ENCODE data around the gene LMO7.
"Not testable (repeated sequence)": the region's sequence is repeated elsewhere in the genome, so short reads cannot be mapped to it uniquely, and the experiment has no call there.

The LMO7 gene

DNA sequence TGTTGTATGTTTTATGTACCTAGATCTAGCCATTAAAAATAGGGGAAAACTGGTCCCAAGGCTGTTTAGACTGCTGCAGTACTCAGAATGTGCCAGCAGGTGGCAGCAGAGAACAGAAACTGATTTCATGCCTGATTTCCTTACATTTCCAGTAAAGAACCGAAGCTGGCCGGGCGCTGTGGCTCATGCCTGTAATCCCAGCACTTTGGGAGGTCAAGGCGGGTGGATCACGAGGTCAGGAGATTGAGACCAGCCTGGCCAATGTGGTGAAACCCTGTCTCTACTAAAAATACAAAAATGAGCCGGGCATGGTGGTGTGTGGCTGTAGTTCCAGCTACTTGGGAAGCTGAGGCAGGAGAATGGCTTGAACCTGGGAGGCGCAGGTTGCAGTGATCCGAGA is 59.8 kb downstream of the LMO7 start:
- H3K4me1 ChIP-seq (ENCODE audit: control insufficient read depth, insufficient read depth, low read length); H3K9ac ChIP-seq (ENCODE audit: low read depth, low read length); H3K4me3 ChIP-seq (ENCODE audit: low read depth, low read length); H3K36me3 ChIP-seq (ENCODE audit: control insufficient read depth, insufficient read depth, low read length); H3K27ac ChIP-seq (ENCODE audit: low read depth, low read length); H3K27me3 ChIP-seq (ENCODE audit: control insufficient read depth, insufficient read depth, low read length): not testable (repeated sequence)
- H3K9me3 ChIP-seq (ENCODE audit: control insufficient read depth, insufficient read depth, low read length): peaks cover 19% of the 10 kb centered on the region

DNA sequence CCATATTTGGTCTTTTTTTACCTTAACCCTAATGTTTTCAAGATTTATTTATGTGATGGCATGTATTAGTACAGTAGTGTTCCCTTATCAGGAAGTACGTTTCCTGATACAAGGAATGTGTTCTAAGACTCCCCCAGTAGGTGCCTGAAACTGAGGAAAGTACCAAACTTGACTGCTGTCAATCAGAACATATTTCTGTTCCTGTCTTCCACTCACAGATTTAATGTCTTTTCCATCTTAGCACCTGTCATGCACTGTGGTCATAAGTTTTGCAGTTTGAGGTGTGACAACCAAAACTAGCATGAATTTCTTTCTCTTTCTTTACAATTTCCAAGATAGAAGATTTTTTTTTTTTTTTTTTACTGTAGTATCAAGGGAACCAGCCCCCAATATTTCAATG is 62.9 kb downstream of the LMO7 start:
- Histone ChIP-seq H3K36me3 (ENCODE audit: control insufficient read depth, insufficient read depth, low read length) (0 out of 2 replicates have a peak, but pooled peaks cover 2% of the 10 kb centered on the region), H3K4me1 (ENCODE audit: control insufficient read depth, insufficient read depth, low read length) (no peaks in the 10 kb centered on the region; the same call in 1 of the 2 replicates), H3K27me3 (ENCODE audit: control insufficient read depth, insufficient read depth, low read length) (no peaks in the 10 kb centered on the region), H3K9me3 (ENCODE audit: control insufficient read depth, insufficient read depth, low read length) (peaks cover 23% of the 10 kb centered on the region), H3K4me3 (ENCODE audit: low read depth, low read length) (no peak overlapping the region), H3K27ac (ENCODE audit: low read depth, low read length) (no peak overlapping the region), H3K9ac (ENCODE audit: low read depth, low read length) (no peak overlapping the region)

DNA sequence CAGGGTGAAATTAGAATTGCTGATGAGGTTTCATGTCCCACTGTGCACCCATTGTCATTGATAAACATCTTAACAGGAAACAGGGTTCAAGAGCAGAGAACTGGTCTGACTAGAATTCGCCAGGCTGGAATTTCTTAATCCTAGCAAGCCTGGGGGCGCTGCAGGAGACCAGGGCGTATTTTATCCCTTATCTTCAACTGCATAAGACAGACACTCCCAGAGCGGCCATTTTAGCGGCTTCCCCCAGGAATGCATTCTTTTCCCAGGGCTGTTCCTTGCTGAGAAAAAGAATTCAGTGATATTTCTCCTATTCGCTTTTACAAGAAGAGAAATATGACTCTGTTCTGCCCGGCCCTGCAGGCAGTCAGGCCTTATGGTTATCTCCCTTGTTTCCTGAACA is 63.6 kb downstream of the LMO7 start:
- not testable (repeated sequence) for H3K27me3 ChIP-seq (ENCODE audit: control insufficient read depth, insufficient read depth, low read length); H3K27ac ChIP-seq (ENCODE audit: low read depth, low read length); H3K9ac ChIP-seq (ENCODE audit: low read depth, low read length); H3K36me3 ChIP-seq (ENCODE audit: control insufficient read depth, insufficient read depth, low read length); H3K4me1 ChIP-seq (ENCODE audit: control insufficient read depth, insufficient read depth, low read length); H3K4me3 ChIP-seq (ENCODE audit: low read depth, low read length)
- H3K9me3 ChIP-seq (ENCODE audit: control insufficient read depth, insufficient read depth, low read length): peaks cover 23% of the 10 kb centered on the region

DNA sequence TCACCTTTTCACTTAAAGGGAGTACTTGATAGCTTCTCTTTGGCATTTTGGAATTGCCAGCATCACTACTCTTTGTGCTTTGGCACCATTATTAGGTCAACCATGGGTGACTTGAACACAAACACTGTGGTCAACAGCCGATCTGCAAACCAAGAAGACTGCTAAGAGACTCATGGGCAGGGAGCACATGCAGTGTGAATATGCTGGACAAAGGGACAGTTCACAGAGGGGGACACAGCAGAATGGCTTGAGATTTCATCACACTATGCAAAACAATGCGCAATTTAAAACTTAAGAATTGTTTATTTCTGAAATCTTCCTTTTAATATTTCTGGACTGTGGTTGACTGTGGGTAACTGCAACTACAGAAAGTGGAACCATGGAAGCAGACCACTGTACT is 64.4 kb downstream of the LMO7 start:
- Histone ChIP-seq H3K27me3 (ENCODE audit: control insufficient read depth, insufficient read depth, low read length) (no peaks in the 10 kb centered on the region), H3K36me3 (ENCODE audit: control insufficient read depth, insufficient read depth, low read length) (0 out of 2 replicates have a peak, but pooled peaks cover 2% of the 10 kb centered on the region), H3K4me1 (ENCODE audit: control insufficient read depth, insufficient read depth, low read length) (peaks cover 7% of the 10 kb centered on the region; the same call in 1 of the 2 replicates)

DNA sequence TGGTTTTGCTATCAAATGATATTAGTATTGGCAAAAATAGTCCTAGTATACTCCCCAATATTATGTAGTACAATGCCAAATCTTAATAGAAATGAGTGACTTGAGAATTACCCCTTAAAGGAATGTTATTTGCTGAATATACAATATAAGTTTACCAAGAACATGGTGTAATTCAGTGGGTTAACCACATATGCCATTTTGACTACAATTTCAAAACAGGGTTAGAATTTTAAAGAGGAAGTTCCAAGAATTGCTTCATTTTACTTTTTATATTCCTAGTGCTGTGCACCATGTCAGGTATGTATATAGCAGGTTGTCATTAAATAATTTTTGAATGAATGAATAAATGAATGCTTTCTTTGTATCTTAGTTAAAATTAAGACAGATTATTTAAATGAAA is 66.3 kb downstream of the LMO7 start:
- no peak overlapping the region for H3K27ac ChIP-seq (ENCODE audit: low read depth, low read length)
- no peak overlapping the region for H3K9ac ChIP-seq (ENCODE audit: low read depth, low read length)
- no peaks in the 10 kb centered on the region for H3K27me3 ChIP-seq (ENCODE audit: control insufficient read depth, insufficient read depth, low read length)
- H3K4me3 ChIP-seq (ENCODE audit: low read depth, low read length): no peak overlapping the region
- peaks cover 23% of the 10 kb centered on the region for H3K9me3 ChIP-seq (ENCODE audit: control insufficient read depth, insufficient read depth, low read length)
- 0 out of 2 replicates have a peak, but pooled peaks cover 2% of the 10 kb centered on the region for H3K36me3 ChIP-seq (ENCODE audit: control insufficient read depth, insufficient read depth, low read length)
- peaks cover 7% of the 10 kb centered on the region; the same call in 1 of the 2 replicates for H3K4me1 ChIP-seq (ENCODE audit: control insufficient read depth, insufficient read depth, low read length)

More for the DNA sequence above, 64.4 kb downstream of the LMO7 start:
- H3K27ac ChIP-seq (ENCODE audit: low read depth, low read length): no peak overlapping the region
- H3K9ac ChIP-seq (ENCODE audit: low read depth, low read length): no peak overlapping the region
- H3K9me3 ChIP-seq (ENCODE audit: control insufficient read depth, insufficient read depth, low read length): peaks cover 23% of the 10 kb centered on the region
- no peak overlapping the region for H3K4me3 ChIP-seq (ENCODE audit: low read depth, low read length)

DNA sequence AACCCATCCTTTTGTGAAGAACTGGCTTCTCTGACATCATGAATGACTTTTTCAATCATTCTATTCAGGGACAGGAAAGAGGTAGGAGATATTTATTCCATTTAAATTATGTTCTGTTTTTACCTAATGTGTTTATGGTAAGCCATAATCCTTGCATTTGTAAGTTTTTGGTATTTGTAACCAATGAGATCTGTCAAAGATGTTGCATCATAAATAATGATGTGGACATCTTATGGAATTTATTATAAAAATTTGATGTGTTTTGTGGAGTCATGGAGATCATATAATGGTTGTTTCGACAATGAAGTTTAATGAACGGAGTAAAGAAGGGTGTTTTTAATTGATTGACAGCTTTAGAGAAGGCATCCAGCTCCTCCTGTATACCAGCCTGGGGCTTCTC is 67.6 kb downstream of the LMO7 start:
- H3K27ac ChIP-seq (ENCODE audit: low read depth, low read length): no peak overlapping the region

DNA sequence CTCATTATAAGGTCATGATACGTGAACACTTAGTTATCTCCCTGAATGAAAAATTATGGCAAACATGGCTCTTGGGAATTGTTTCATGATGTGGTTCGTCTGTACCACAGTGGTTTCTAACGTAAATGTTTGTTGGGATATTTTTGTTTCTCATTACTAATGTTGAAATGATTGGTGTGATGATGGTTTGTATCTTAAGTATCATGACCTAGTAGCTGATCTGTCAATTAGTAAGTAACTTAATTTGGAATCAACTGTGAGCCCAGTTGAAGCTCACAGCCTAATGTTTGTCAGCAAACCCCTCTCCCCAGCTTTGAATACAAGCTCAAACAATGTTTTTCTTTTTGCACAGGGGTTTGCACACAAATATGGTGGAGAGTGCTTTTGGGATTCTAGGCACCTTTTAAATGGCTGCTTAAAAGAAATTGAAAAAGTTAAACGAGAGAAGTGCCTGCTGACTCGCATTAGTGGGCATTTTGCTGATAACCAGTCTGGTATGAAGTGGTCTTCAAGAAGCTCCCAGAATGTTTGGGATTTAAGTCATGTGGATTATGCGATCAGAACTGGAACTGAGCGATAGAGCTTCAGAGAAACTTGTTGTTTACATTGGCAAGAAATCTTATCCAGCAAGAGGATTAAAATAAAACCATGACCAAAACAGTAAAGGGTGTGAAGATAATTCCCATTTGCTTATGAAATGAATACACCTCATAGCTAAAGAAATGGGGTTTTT is 68.2 kb downstream of the LMO7 start:
- Histone ChIP-seq H3K9me3 (ENCODE audit: control insufficient read depth, insufficient read depth, low read length) (peaks cover 15% of the 10 kb centered on the region), H3K36me3 (ENCODE audit: control insufficient read depth, insufficient read depth, low read length) (0 out of 2 replicates have a peak, but pooled peaks cover 2% of the 10 kb centered on the region), H3K27me3 (ENCODE audit: control insufficient read depth, insufficient read depth, low read length) (no peaks in the 10 kb centered on the region), H3K4me3 (ENCODE audit: low read depth, low read length) (no peak overlapping the region), H3K4me1 (ENCODE audit: control insufficient read depth, insufficient read depth, low read length) (0 out of 2 replicates have a peak, but pooled peaks cover 7% of the 10 kb centered on the region), H3K9ac (ENCODE audit: low read depth, low read length) (no peak overlapping the region), H3K27ac (ENCODE audit: low read depth, low read length) (no peak overlapping the region)

More for the DNA sequence above, 67.6 kb downstream of the LMO7 start:
- H3K9me3 ChIP-seq (ENCODE audit: control insufficient read depth, insufficient read depth, low read length): peaks cover 21% of the 10 kb centered on the region
- 0 out of 2 replicates have a peak, but pooled peaks cover 2% of the 10 kb centered on the region for H3K36me3 ChIP-seq (ENCODE audit: control insufficient read depth, insufficient read depth, low read length)
- peaks cover 7% of the 10 kb centered on the region; the same call in 1 of the 2 replicates for H3K4me1 ChIP-seq (ENCODE audit: control insufficient read depth, insufficient read depth, low read length)
- no peaks in the 10 kb centered on the region for H3K27me3 ChIP-seq (ENCODE audit: control insufficient read depth, insufficient read depth, low read length)
- H3K9ac ChIP-seq (ENCODE audit: low read depth, low read length): no peak overlapping the region
- no peak overlapping the region for H3K4me3 ChIP-seq (ENCODE audit: low read depth, low read length)

DNA sequence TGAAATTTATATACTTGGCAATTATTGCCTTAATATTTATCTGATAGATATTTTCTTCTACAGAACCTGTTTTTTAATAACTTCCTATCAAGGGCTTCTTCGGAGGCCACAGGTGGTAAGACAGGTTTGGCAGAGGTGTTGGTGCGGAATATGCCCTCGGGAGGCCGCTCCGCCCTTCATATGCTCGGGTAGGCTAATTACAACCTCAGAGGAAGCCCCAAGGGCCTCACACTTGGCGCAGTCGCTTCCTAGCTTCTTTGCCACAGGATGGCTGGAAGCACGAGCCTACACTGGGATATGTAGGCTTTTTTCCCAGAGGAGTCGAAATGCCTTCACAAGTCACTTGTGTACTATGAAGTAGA is 68.8 kb downstream of the LMO7 start:
- Histone ChIP-seq H3K4me3 (ENCODE audit: low read depth, low read length) (no peak overlapping the region), H3K9me3 (ENCODE audit: control insufficient read depth, insufficient read depth, low read length) (peaks cover 11% of the 10 kb centered on the region), H3K27ac (ENCODE audit: low read depth, low read length) (no peak overlapping the region), H3K36me3 (ENCODE audit: control insufficient read depth, insufficient read depth, low read length) (0 out of 2 replicates have a peak, but pooled peaks cover 2% of the 10 kb centered on the region), H3K4me1 (ENCODE audit: control insufficient read depth, insufficient read depth, low read length) (0 out of 2 replicates have a peak, but pooled peaks cover 7% of the 10 kb centered on the region), H3K9ac (ENCODE audit: low read depth, low read length) (no peak overlapping the region), H3K27me3 (ENCODE audit: control insufficient read depth, insufficient read depth, low read length) (no peaks in the 10 kb centered on the region)

DNA sequence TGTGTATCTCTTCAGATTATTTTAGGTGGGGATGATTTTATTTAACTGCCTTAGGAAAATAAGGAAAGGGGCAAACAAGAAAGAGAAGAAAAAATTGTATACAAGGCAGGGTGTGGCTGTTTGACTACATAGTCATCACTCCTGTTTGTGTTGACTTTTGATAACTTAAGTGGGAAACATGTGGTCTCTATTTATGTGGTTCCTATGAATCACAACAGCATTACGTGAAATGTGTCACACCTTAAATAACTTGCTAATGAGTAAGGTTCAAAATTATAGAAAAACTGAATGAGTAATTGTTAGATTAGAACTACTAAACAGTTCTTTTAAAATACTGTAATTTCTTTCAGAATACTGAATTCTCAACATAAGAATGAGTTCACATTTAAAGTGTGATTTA is 69.3 kb downstream of the LMO7 start:
- H3K27me3 ChIP-seq (ENCODE audit: control insufficient read depth, insufficient read depth, low read length): no peaks in the 10 kb centered on the region
- H3K4me3 ChIP-seq (ENCODE audit: low read depth, low read length): no peak overlapping the region
- H3K27ac ChIP-seq (ENCODE audit: low read depth, low read length): no peak overlapping the region

DNA sequence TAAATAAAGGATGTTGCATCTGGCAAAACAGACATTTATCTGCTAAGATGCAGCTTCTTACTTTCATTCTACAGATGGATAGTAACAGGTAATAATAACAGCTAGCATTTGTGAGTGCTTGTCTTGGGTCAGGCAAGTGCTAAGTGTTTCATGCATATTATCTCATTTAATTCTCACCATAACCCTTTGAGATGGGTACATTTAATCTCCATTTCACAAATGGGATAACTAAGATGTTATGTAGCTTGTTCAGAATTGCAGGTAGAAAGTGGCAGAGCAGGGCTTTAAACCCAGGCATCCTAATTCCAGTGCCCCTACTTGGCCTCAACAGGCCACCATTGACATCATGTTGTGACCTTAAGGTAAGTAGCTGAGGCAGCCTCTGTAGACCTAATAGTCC is 69.8 kb downstream of the LMO7 start:
- Histone ChIP-seq H3K9me3 (ENCODE audit: control insufficient read depth, insufficient read depth, low read length) (peaks cover 4% of the 10 kb centered on the region), H3K27ac (ENCODE audit: low read depth, low read length) (no peak overlapping the region), H3K27me3 (ENCODE audit: control insufficient read depth, insufficient read depth, low read length) (no peaks in the 10 kb centered on the region), H3K4me3 (ENCODE audit: low read depth, low read length) (no peak overlapping the region), H3K9ac (ENCODE audit: low read depth, low read length) (no peak overlapping the region), H3K36me3 (ENCODE audit: control insufficient read depth, insufficient read depth, low read length) (no peaks in the 10 kb centered on the region), H3K4me1 (ENCODE audit: control insufficient read depth, insufficient read depth, low read length) (0 out of 2 replicates have a peak, but pooled peaks cover 7% of the 10 kb centered on the region)

More for the DNA sequence above, 69.3 kb downstream of the LMO7 start:
- no peak overlapping the region for H3K9ac ChIP-seq (ENCODE audit: low read depth, low read length)
- peaks cover 9% of the 10 kb centered on the region for H3K9me3 ChIP-seq (ENCODE audit: control insufficient read depth, insufficient read depth, low read length)
- H3K4me1 ChIP-seq (ENCODE audit: control insufficient read depth, insufficient read depth, low read length): 0 out of 2 replicates have a peak, but pooled peaks cover 7% of the 10 kb centered on the region
- 0 out of 2 replicates have a peak, but pooled peaks cover 2% of the 10 kb centered on the region for H3K36me3 ChIP-seq (ENCODE audit: control insufficient read depth, insufficient read depth, low read length)

DNA sequence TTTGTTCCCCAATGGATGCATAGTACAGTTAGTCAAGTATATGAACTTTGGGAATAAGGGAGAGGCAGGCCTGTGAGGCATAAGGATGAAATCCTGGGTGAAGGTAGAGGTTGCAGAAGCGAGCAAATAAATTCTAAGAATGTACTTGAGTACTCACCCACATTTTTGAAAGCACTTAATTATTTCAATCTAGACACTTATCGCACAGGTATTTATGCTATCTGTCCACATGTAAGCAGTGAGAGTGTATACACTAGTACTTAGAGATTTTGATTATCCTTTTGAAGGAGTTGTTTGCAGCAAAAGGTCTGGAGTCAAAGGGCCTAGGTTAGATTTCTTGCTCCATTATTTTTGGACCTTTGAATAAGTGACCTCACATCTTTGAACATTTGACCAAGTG is 77.7 kb downstream of the LMO7 start:
- no peak overlapping the region for H3K9ac ChIP-seq (ENCODE audit: low read depth, low read length)
- no peaks in the 10 kb centered on the region for H3K27me3 ChIP-seq (ENCODE audit: control insufficient read depth, insufficient read depth, low read length)
- no peaks in the 10 kb centered on the region for H3K4me1 ChIP-seq (ENCODE audit: control insufficient read depth, insufficient read depth, low read length)
- no peak overlapping the region for H3K4me3 ChIP-seq (ENCODE audit: low read depth, low read length)
- H3K9me3 ChIP-seq (ENCODE audit: control insufficient read depth, insufficient read depth, low read length): no peaks in the 10 kb centered on the region
- no peaks in the 10 kb centered on the region for H3K36me3 ChIP-seq (ENCODE audit: control insufficient read depth, insufficient read depth, low read length)
- H3K27ac ChIP-seq (ENCODE audit: low read depth, low read length): no peak overlapping the region

Measured in HUES48 (cell line).